HCT116 (cell line): ENCODE measurements around the gene DDX47. TPM values are rescaled to one million over a fixed set of nuclear protein-coding genes. Genes with fewer than 3 reads are reported as not detected.

Source experiments
- ATAC-seq: fragments of 200-7000 bp; cut with Tn5 transposase; 2 replicates; pipeline ENCODE4 v1.9.1; 2020; ENCODE audit warnings: mild to moderate bottlenecking, moderate library complexity
- BruUV-seq: library from RNA; stranded (reverse); fragments of 400-500 nt; replicated peaks from 2 replicates; lab custom pipeline; 2021; lab: Mats Ljungman, UMichigan
- CTCF ChIA-PET: fragments of 300-600 bp; sonication (Branson Sonifier 250); formaldehyde crosslinking; loops from one replicate; lab custom pipeline; 2021; ENCODE audit warnings: antibody characterized with exemption; lab: Charles Lee
- POLR2A ChIA-PET: fragments of 300-600, 350-600 bp; sonication (Branson Sonifier 250); formaldehyde crosslinking; loops from one replicate; lab custom pipeline; 2021; ENCODE audit warnings: antibody characterized with exemption; lab: Charles Lee
- RAD21 ChIA-PET, 2 experiments: fragments of 300-600 bp; sonication (Branson Sonifier 250); formaldehyde crosslinking; loops; one replicate each; lab custom pipeline; 2023; ENCODE audit warnings: low total read pairs in 2 of 2; ENCODE audit not compliant: uncharacterized antibody in 2 of 2, unreplicated experiment in 2 of 2, low non-redundant PET in 1 of 2; lab: Charles Lee
- DNase-seq: peaks from one replicate; pipeline ENCODE4 v3.0.0-alpha.2; 2010; ENCODE audit warnings: low read depth, low spot score
- H2AFZ ChIP-seq: fragments of 200-600 bp; shearing (Covaris generic), sonication (generic); 2 replicates; pipeline ENCODE4 v1.6.1; 2017; ENCODE audit warnings: low read depth, mixed run types, mixed read lengths, antibody characterized with exemption, low read length; ENCODE audit not compliant: poor library complexity, severe bottlenecking
- H3K27ac ChIP-seq: 2 replicates; pipeline ENCODE4 v1.5.1; 2012; ENCODE audit warnings: low read depth, low read length
- H3K27me3 ChIP-seq: fragments of 200-600 bp; sonication (generic); 2 replicates; pipeline ENCODE4 v1.6.1; 2016; ENCODE audit warnings: mixed run types, low read length, mixed read lengths; ENCODE audit not compliant: insufficient read depth
- H3K36me3 ChIP-seq, 2 experiments: fragments of 200-500 bp in 1 of 2; fragments of 200-600 bp in 1 of 2; sonication (Bioruptor generic) in 1 of 2; sonication (generic) in 1 of 2; 2 replicates each; pipeline versions ENCODE4 v1.5.1 to v1.6.1; 2014 to 2016; ENCODE audit warnings: low read length in 2 of 2, inconsistent platforms in 1 of 2, mixed read lengths in 1 of 2, mixed run types in 1 of 2; ENCODE audit not compliant: insufficient read depth in 2 of 2, control insufficient read depth in 1 of 2
- H3K4me1 ChIP-seq, 2 experiments: fragments of 200-600 bp in 1 of 2; sonication (generic) in 1 of 2; 2 replicates each; pipeline versions ENCODE4 v1.5.1 to v1.6.1; 2012 to 2017; ENCODE audit warnings: low read length in 2 of 2, inconsistent platforms in 1 of 2, mild to moderate bottlenecking in 1 of 2, mixed read lengths in 1 of 2, mixed run types in 1 of 2, moderate library complexity in 1 of 2; ENCODE audit not compliant: insufficient read depth in 2 of 2, control insufficient read depth in 1 of 2
- H3K4me2 ChIP-seq: fragments of 200-600 bp; sonication (generic); 2 replicates; pipeline ENCODE4 v1.6.1; 2017; ENCODE audit warnings: mixed run types, low read length, mixed read lengths
- H3K4me3 ChIP-seq, 2 experiments: fragments of 200-600 bp in 1 of 2; sonication (generic) in 1 of 2; replicated peaks in 1 of 2; 2 replicates each; pipeline ENCODE4 v1.5.1; 2011 to 2016; ENCODE audit warnings: low read length in 2 of 2, control low read depth in 1 of 2, low read depth in 1 of 2, mild to moderate bottlenecking in 1 of 2, mixed read lengths in 1 of 2, mixed run types in 1 of 2
- H3K79me2 ChIP-seq: fragments of 200-600 bp; sonication (generic); 2 replicates; pipeline ENCODE4 v1.6.1; 2017; ENCODE audit warnings: mild to moderate bottlenecking, mixed run types, low read length, moderate library complexity, mixed read lengths; ENCODE audit not compliant: insufficient read depth
- H3K9ac ChIP-seq: fragments of 200-600 bp; sonication (generic); 2 replicates; pipeline ENCODE4 v1.6.1; 2016; ENCODE audit warnings: low read length, mixed read lengths
- H3K9me2 ChIP-seq: fragments of 200-600 bp; sonication (generic), shearing (Covaris generic); 2 replicates; pipeline ENCODE4 v1.6.1; 2017; ENCODE audit warnings: mixed run types, mild to moderate bottlenecking, moderate library complexity; ENCODE audit not compliant: insufficient read depth
- H3K9me3 ChIP-seq, 2 experiments: fragments of 200-500 bp in 1 of 2; fragments of 200-600 bp in 1 of 2; sonication (Bioruptor generic) in 1 of 2; sonication (generic) in 1 of 2; 2 replicates each; pipeline ENCODE4 v1.6.1; 2014 to 2017; ENCODE audit warnings: low read length in 2 of 2, mixed read lengths in 2 of 2, inconsistent platforms in 1 of 2, low read depth in 1 of 2, mild to moderate bottlenecking in 1 of 2, mixed run types in 1 of 2, moderate library complexity in 1 of 2; ENCODE audit not compliant: control insufficient read depth in 1 of 2, insufficient read depth in 1 of 2
- H4K20me1 ChIP-seq: fragments of 200-600 bp; sonication (generic), shearing (Covaris generic); 2 replicates; pipeline ENCODE4 v1.6.1; 2017; ENCODE audit warnings: mixed run types, mild to moderate bottlenecking, moderate library complexity; ENCODE audit not compliant: insufficient read depth
- FOSL1 ChIP-seq: IDR thresholded peaks from 2 replicates; pipeline ENCODE4 v1.6.1; 2012; ENCODE audit warnings: low read depth
- JUND ChIP-seq: IDR thresholded peaks from 2 replicates; pipeline ENCODE4 v1.6.1; 2012
- RAD21 ChIP-seq: IDR thresholded peaks from 2 replicates; pipeline ENCODE4 v1.6.1; 2012; ENCODE audit warnings: low read depth, mild to moderate bottlenecking
- REST ChIP-seq: IDR thresholded peaks from 2 replicates; pipeline ENCODE4 v1.6.1; 2012; ENCODE audit warnings: low read depth
- SP1 ChIP-seq: IDR thresholded peaks from 2 replicates; pipeline ENCODE4 v1.6.1; 2012; ENCODE audit warnings: low read depth
- SRF ChIP-seq: IDR thresholded peaks from 2 replicates; pipeline ENCODE4 v1.6.1; 2012; ENCODE audit warnings: low read depth
- TCF7L2 ChIP-seq: IDR thresholded peaks from 2 replicates; pipeline ENCODE4 v1.7.0; 2011; ENCODE audit warnings: borderline replicate concordance, inconsistent platforms; ENCODE audit not compliant: insufficient read depth, insufficient read length; ENCODE audit errors: extremely low read depth
- ZFX ChIP-seq: fragments of 450-650 bp; IDR thresholded peaks from 2 replicates; pipeline ENCODE4 v1.6.1; 2017
- ZNF274 ChIP-seq: fragments of 200-500 bp; sonication (Bioruptor generic); IDR thresholded peaks from 2 replicates; pipeline ENCODE4 v1.6.1; 2014; ENCODE audit warnings: mild to moderate bottlenecking, low read depth, low read length, inconsistent platforms
- intact Hi-C: fragments of 100-400 bp; cut with micrococcal nuclease; formaldehyde crosslinking; loops from 2 replicates; pipeline ENCODE4 v1.10.0; 2022
- total RNA-seq: library from RNA; stranded (reverse); gene quantifications from one replicate; pipeline ENCODE4 v1.2.1, GENCODE V29; 2021; ENCODE audit not compliant: unreplicated experiment

Gene DDX47
- total RNA-seq, 1 experiment from 2014 or later, result 103 TPM

GRCh38 chr12:12784911-12785814 lies 28.0 kb upstream of the DDX47 start, which contains the start of gene APOLD1:
Gene APOLD1, plus strand, starts transcription at chr12:12785659. Its CDS starts 33 bp downstream, at chr12:12785692.
- no peaks in the 10 kb centered on the region for H3K9me3 ChIP-seq
- no peaks in the 10 kb centered on the region for H3K9me2 ChIP-seq
- H3K4me1 ChIP-seq, result peaks cover 6 to 42% of the 10 kb centered on the region in 2 experiments; a peak in 3 of 4 replicates
- no peak within 1 kb of the TSS for H3K27ac ChIP-seq
- CTCF ChIA-PET, result no interaction called here
- no peaks in the 10 kb centered on the region for H4K20me1 ChIP-seq
- intact Hi-C loops, result loop anchor here (5.0 kb wide), 1 partner anchor 107 kb away; the partner anchor contains the start of gene GPRC5A
- H2AFZ ChIP-seq, result no peak within 1 kb of the TSS
- POLR2A ChIA-PET, result no interaction called here
- no peak for TF ChIP-seq ZFX
- no peak for TF ChIP-seq RAD21
- no peak for TF ChIP-seq SP1
- no peak for TF ChIP-seq REST
- no peak for TF ChIP-seq FOSL1
- TF ChIP-seq SRF, result no peak
- no peak for TF ChIP-seq ZNF274
- no peak for TF ChIP-seq JUND
- no peak for TF ChIP-seq TCF7L2
- BruUV-seq, result no TSS peak
- H3K79me2 ChIP-seq, result no peaks in the 10 kb centered on the region
- H3K4me3 ChIP-seq, result peak within 1 kb of the TSS; percentile 20 to 47
- RAD21 ChIA-PET, result no interaction called here
- peak within 1 kb of the TSS; percentile 62 for H3K9ac ChIP-seq
- peak within 1 kb of the TSS; percentile 71 for H3K4me2 ChIP-seq
- H3K36me3 ChIP-seq, result no peaks in the 10 kb centered on the region
- ATAC-seq (no peak), DNase-seq (no peak)
- H3K27me3 ChIP-seq, result no peaks in the 10 kb centered on the region
